Immature natural killer cell (primary cell): Measurements from ENCODE around the gene PSMB10. TPM values are rescaled to one million over a fixed set of nuclear protein-coding genes. Genes with fewer than 3 reads are reported as not detected.

ENCODE experiments used
- DNase-seq, 3 donors: peaks; one replicate each; pipeline ENCODE4 v3.0.0; 2022; ENCODE audit warnings: mixed read lengths in 1 of 3
- H3K27ac Mint-ChIP-seq, 6 donors: one replicate each; pipeline ENCODE4 v1.8.0; 2020; ENCODE audit warnings: mixed read lengths in 6 of 6, mild to moderate bottlenecking in 5 of 6, inconsistent platforms in 4 of 6, moderate library complexity in 3 of 6
- H3K27me3 Mint-ChIP-seq, 3 donors: one replicate each; pipeline ENCODE4 v1.8.0; 2020 to 2021; ENCODE audit warnings: low read depth in 3 of 3, mild to moderate bottlenecking in 3 of 3, mixed read lengths in 3 of 3, moderate library complexity in 3 of 3, inconsistent platforms in 1 of 3
- H3K36me3 Mint-ChIP-seq, 3 donors: one replicate each; pipeline ENCODE4 v1.8.0; 2020; ENCODE audit warnings: mixed read lengths in 3 of 3, inconsistent platforms in 2 of 3, mild to moderate bottlenecking in 2 of 3
- H3K4me1 Mint-ChIP-seq, 2 donors: one replicate each; pipeline ENCODE4 v1.8.0; 2020; ENCODE audit warnings: inconsistent platforms in 2 of 2, mild to moderate bottlenecking in 2 of 2, mixed read lengths in 2 of 2, moderate library complexity in 1 of 2
- H3K4me3 Mint-ChIP-seq, 5 donors: one replicate each; pipeline ENCODE4 v1.8.0; 2020; ENCODE audit warnings: mild to moderate bottlenecking in 5 of 5, mixed read lengths in 5 of 5, inconsistent platforms in 3 of 5, moderate library complexity in 3 of 5
- H3K9me3 Mint-ChIP-seq, 6 donors: one replicate each; pipeline ENCODE4 v1.8.0; 2020; ENCODE audit warnings: mild to moderate bottlenecking in 6 of 6, mixed read lengths in 6 of 6, inconsistent platforms in 4 of 6, moderate library complexity in 3 of 6
- polyA plus RNA-seq, 3 donors: library from polyadenylated mRNA; unstranded; fragments of 300-500 nt; fragmentation: Illumina TruSeq; gene quantifications; one replicate each; pipeline ENCODE4 v1.2.3, GENCODE V29; 2021

The PSMB10 gene
- polyA plus RNA-seq, 3 donors from 2014 or later = 893 to 1,468 (median 1,114) TPM

GRCh38 chr16:67932462-67932840, 4.2 kb downstream of the PSMB10 start:
- H3K4me3 Mint-ChIP-seq = no peak overlapping the region
- H3K4me1 Mint-ChIP-seq = peaks cover 32 to 33% of the 10 kb centered on the region in 2 donors
- H3K27ac Mint-ChIP-seq = peak overlapping the region in 2 of 6 donors; percentile 18 to 46
- peaks cover 6 to 18% (median 12%) of the 10 kb centered on the region in 3 donors for H3K27me3 Mint-ChIP-seq
- DNase-seq = no peak
- peaks cover 0 to 15% (median 11%) of the 10 kb centered on the region in 3 donors for H3K36me3 Mint-ChIP-seq
- no peaks in the 10 kb centered on the region for H3K9me3 Mint-ChIP-seq

DNA sequence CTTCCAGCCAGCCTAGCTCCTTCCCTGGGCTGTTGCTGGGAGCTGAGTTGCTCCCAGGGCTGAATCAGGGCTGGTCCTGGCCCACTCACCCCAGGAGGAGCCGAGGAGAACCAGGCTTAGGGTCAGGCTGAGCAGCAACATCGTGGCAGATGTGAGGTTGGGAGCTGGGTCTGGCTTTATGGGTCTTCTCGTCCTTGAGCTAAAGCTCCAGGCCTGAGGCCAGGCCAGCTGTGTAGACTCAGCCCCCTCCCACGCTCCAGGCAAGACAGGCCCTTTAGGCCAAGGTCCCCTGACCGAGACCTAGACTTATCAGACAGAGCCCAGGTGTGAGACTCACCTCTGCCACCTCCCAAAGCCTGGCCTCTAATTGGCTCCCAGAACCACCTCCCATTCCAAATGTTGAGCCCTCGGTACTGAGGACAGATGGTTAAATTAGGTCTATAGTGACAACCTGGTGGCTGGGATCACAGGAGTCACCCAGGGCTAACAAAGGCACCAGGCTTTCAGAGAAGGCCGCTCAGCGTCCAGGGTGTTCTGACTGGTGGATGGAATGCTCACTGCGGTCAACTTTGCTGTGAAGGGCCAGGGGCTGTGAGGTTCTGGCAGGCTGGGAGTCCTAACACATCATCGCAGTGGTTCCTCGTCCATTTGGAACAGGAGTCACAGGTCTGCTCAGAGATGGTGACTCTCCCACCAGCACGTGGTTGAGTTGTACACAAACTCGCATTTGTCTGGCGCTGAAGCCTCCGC, 4.8 kb downstream of the PSMB10 start, which contains the start of gene CTRL:
CTRL (minus strand) TSS at position 151 of the 750 bp plus-strand sequence; CDS start at position 141, 10 bp downstream.
- Mint-ChIP-seq H3K9me3 (no peaks in the 10 kb centered on the region), H3K4me1 (peaks cover 26 to 28% of the 10 kb centered on the region in 2 donors), H3K4me3 (no peak within 1 kb of the TSS), H3K27ac (peak within 1 kb of the TSS in 3 of 6 donors; percentile 39 to 61 (median 46)), H3K27me3 (peaks cover 6 to 18% (median 9%) of the 10 kb centered on the region in 3 donors), H3K36me3 (peaks cover 0 to 15% (median 11%) of the 10 kb centered on the region in 3 donors)
- no peak for DNase-seq

DNA sequence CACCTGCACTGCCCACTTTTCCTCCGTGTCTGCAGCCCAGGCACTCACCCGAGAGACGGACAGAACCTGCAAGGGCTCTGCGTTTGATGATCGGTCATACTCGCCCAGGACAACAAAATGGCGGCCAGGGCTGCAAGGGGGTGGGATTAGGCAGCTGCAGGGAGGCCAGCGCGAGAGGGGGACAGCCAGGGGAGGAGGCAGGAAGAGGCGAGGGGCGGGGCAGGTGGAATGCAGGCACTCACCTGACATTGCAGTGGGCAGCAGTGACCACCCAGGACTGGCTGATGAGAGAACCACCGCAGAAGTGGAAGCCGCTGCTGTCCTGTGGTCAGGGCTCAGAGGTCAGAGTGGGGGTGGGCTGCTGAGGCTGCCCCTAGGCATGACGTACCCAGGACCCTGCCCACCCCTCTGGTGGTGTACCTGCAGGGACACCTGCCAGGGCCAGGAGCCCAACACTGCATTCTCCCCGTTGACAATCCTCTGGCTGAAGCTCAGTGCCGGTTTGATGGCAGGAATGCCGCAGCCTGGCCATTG, 5.9 kb downstream of the PSMB10 start:
- peak overlapping the region in 1 of 6 donors; percentile 64 for H3K27ac Mint-ChIP-seq
- no peak overlapping the region for H3K4me3 Mint-ChIP-seq
- no peaks in the 10 kb centered on the region for H3K9me3 Mint-ChIP-seq
- DNase-seq = no peak
- peaks cover 0 to 10% (median 9%) of the 10 kb centered on the region in 3 donors for H3K36me3 Mint-ChIP-seq
- peaks cover 23 to 24% of the 10 kb centered on the region in 2 donors for H3K4me1 Mint-ChIP-seq
- H3K27me3 Mint-ChIP-seq = peaks cover 1 to 10% (median 4%) of the 10 kb centered on the region in 3 donors

GRCh38 chr16:67930191-67930590, 6.5 kb downstream of the PSMB10 start:
- no peak for DNase-seq
- H3K27me3 Mint-ChIP-seq = peaks cover 0 to 9% (median 3%) of the 10 kb centered on the region in 3 donors
- H3K4me3 Mint-ChIP-seq = no peak overlapping the region
- H3K4me1 Mint-ChIP-seq = peaks cover 18 to 19% of the 10 kb centered on the region in 2 donors
- H3K9me3 Mint-ChIP-seq = no peaks in the 10 kb centered on the region
- peaks cover 0 to 5% (median 4%) of the 10 kb centered on the region in 3 donors for H3K36me3 Mint-ChIP-seq
- peak overlapping the region in 1 of 6 donors; percentile 64 for H3K27ac Mint-ChIP-seq

DNA sequence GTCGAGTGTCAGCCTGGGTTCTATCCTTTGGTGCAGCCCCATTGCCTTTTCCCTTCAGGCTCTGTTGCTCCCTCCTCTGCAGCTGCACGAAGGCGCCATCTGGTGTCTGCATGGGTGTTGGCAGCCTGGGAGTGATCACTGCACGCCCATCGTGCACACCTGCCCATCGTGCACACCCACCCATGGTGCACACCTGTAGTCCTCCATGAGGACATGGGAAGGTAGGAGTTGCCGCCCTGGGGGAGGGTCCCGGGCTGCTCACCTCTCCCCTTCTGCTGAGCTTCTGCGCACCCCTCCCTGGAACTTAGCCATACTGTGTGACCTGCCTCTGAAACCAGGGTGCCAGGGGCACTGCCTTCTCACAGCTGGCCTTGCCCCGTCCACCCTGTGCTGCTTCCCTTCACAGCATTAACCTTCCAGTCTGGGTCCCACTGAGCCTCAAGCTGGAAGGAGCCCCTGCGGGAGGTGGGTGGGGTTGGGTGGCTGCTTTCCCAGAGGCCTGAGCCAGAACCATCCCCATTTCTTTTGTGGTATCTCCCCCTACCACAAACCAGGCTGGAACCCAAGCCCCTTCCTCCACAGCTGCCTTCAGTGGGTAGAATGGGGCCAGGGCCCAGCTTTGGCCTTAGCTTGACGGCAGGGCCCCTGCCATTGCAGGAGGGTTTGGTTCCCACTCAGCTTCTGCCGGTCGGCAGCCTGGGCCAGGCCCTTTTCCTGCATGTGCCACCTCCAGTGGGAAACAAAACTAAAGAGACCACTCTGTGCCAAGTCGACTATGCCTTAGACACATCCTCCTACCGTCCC, 7.9 kb downstream of the PSMB10 start:
- H3K4me1 Mint-ChIP-seq = peaks cover 3 to 5% of the 10 kb centered on the region in 2 donors
- H3K9me3 Mint-ChIP-seq = no peaks in the 10 kb centered on the region
- peak overlapping the region in 1 of 6 donors; percentile 29 for H3K27ac Mint-ChIP-seq
- no peak overlapping the region for H3K4me3 Mint-ChIP-seq
- DNase-seq = peak; percentile 47 to 65 (median 57)
- H3K27me3 Mint-ChIP-seq = peaks cover 0 to 3% (median 1%) of the 10 kb centered on the region in 3 donors
- H3K36me3 Mint-ChIP-seq = no peaks in the 10 kb centered on the region

DNA sequence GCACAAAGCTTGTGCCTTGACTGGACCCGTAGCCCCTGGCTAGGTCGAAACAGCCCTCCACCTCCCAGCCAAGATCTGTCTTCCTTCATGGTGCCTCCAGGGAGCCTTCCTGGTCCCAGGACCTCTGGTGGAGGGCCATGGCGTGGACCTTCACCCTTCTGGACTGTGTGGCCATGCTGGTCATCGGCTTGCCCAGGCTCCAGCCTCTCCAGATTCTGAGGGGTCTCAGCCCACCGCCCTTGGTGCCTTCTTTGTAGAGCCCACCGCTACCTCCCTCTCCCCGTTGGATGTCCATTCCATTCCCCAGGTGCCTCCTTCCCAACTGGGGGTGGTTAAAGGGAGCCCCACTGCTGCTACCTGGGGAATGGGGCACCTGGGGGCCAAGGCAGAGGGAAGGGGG, 8.5 kb downstream of the PSMB10 start:
- Mint-ChIP-seq H3K9me3 (no peaks in the 10 kb centered on the region), H3K4me3 (peak overlapping the region in 1 of 5 donors; percentile 10), H3K27me3 (peaks cover 0 to 2% (median 1%) of the 10 kb centered on the region in 3 donors), H3K36me3 (no peaks in the 10 kb centered on the region), H3K4me1 (peaks cover 0 to 2% of the 10 kb centered on the region in 2 donors), H3K27ac (peak overlapping the region in 4 of 6 donors; percentile 29 to 67 (median 62))
- DNase-seq = no peak

GRCh38 chr16:67927131-67927941, 9.3 kb downstream of the PSMB10 start:
- DNase-seq = no peak
- Mint-ChIP-seq H3K36me3 (no peaks in the 10 kb centered on the region), H3K27me3 (peaks cover 0 to 2% (median 1%) of the 10 kb centered on the region in 3 donors), H3K4me1 (peaks cover under 1 to 2% of the 10 kb centered on the region in 2 donors), H3K9me3 (no peaks in the 10 kb centered on the region), H3K27ac (peak overlapping the region in 2 of 6 donors; percentile 60 to 67), H3K4me3 (no peak overlapping the region)

GRCh38 chr16:67926181-67926750, 10.4 kb downstream of the PSMB10 start:
- no peak overlapping the region for H3K4me3 Mint-ChIP-seq
- peaks cover 0 to 9% of the 10 kb centered on the region in 2 donors for H3K4me1 Mint-ChIP-seq
- H3K9me3 Mint-ChIP-seq = no peaks in the 10 kb centered on the region
- no peaks in the 10 kb centered on the region for H3K36me3 Mint-ChIP-seq
- H3K27ac Mint-ChIP-seq = peak overlapping the region in 1 of 6 donors; percentile 51
- no peak for DNase-seq
- peaks cover 0 to 3% (median 2%) of the 10 kb centered on the region in 3 donors for H3K27me3 Mint-ChIP-seq

DNA sequence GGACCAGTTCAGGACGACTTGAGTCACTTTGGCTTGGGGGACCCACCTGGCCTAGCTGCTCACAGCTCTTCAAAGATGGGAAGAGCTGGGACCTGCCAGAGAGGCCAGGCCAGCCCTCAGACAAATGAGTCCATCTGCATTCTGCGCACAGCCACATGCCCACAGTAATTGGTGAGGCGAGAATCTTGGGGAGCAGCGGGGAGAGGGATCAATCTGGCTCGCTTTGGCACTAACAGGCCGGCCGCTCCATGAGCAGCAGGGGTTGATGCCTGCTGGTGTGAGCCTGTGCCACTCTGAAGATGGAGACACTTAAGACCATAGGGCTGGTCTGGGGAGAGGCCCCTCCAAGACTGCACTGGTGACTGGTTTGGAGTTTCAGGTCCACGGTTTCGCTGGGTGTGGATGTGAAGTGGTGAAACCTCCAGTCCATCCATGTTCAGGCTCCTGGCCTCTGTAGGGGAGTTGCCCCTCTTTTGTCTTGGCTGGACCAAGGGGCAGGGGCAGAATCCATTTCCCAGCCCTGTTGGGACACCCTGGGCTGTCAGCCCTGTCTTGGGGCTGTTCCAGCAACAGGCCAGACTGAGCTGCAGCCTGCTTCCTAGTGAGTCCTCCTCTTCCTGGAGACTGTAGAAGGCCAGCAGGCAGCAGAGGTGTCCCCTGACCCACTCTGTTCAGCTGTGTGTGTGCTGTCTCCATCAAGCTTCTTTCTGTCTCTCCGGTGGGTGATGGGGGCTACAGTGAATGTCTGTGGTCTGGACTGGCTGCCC, 12.3 kb downstream of the PSMB10 start:
- Mint-ChIP-seq H3K27ac (peak overlapping the region in 2 of 6 donors; percentile 43 to 48), H3K36me3 (no peaks in the 10 kb centered on the region), H3K4me1 (peaks cover 2 to 9% of the 10 kb centered on the region in 2 donors), H3K4me3 (no peak overlapping the region), H3K9me3 (no peaks in the 10 kb centered on the region), H3K27me3 (peaks cover 0 to 1% (median 0%) of the 10 kb centered on the region in 3 donors)
- DNase-seq = no peak

- Mint-ChIP-seq H3K9me3 (no peaks in the 10 kb centered on the region), H3K27me3 (peaks cover 0 to 1% (median 0%) of the 10 kb centered on the region in 3 donors), H3K27ac (no peak overlapping the region), H3K4me1 (peaks cover 5 to 9% of the 10 kb centered on the region in 2 donors), H3K4me3 (no peak overlapping the region), H3K36me3 (no peaks in the 10 kb centered on the region)
- DNase-seq = no peak
Observed at GRCh38 chr16:67923414-67924116, 13.1 kb downstream of the PSMB10 start.

DNA sequence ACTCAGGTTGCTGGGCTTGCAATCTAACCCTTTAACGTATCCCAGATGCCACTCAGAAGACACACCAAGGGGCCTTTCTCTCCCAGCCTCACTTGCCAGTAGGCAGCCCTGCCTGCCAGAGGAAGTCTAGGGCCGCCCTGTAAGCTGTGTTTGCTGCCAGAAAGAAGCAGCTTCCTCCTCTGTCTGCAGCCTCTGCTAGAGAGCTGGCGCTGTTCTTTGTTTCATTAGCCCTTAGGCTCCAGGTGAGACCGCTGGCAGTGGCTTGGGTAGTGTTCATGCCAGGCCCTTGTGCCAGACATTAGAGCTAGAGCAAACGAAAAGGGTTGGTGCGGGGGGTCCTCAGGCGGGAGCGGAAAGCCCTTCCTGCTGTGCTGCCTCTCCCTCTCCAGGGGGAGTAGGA, 13.9 kb downstream of the PSMB10 start:
- H3K27ac Mint-ChIP-seq = peak overlapping the region in 1 of 6 donors; percentile 45
- H3K4me3 Mint-ChIP-seq = no peak overlapping the region

More for the DNA sequence above, 13.9 kb downstream of the PSMB10 start:
- Mint-ChIP-seq H3K27me3 (peaks cover 0 to 1% (median 0%) of the 10 kb centered on the region in 3 donors), H3K9me3 (no peaks in the 10 kb centered on the region), H3K36me3 (peaks cover 0 to 1% (median 0%) of the 10 kb centered on the region in 3 donors), H3K4me1 (peaks cover 7 to 12% of the 10 kb centered on the region in 2 donors)
- DNase-seq = no peak
